ENCODE measurements around the gene REEP5.

The REEP5 gene

GRCh38 chr5:112844489-112844888 lies 77.5 kb downstream of the REEP5 start:
- no peak for DNase-seq (ENCODE audit: low read depth in 2 of 2)

GRCh38 chr5:112833971-112834370 lies 88.1 kb downstream of the REEP5 start:
- DNase-seq (ENCODE audit: low read depth in 2 of 2), result no peak

DNA sequence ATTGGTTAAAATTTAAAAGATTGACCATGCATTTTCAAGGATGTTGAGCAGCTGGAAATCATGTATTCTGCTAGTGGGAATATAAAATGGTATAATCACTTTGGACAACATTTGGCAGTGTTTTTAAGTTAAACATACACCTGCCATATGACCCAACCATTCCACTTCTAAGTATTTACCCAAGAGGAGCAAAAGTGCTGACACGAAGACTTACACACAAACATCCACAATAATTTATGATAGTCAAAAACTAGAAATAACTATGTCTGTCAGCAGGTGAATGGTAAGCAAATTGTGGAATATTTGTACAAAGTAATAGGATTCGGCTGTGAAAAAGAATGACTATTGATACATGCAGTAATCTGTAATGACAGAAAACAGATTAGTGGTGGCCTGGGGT lies 91.6 kb downstream of the REEP5 start:
- no peak for DNase-seq (ENCODE audit: low read depth in 2 of 2)
